H1 (cell line): ENCODE data around the gene NDUFB8. TPM values are rescaled to one million over a fixed set of nuclear protein-coding genes. Genes with fewer than 3 reads are reported as not detected.

Source experiments
- EP300 ChIP-seq, 2 experiments: IDR thresholded peaks; 1 replicate in 1 of 2; 2 replicates in 1 of 2; pipeline ENCODE4 v1.6.1; 2011 to 2012; ENCODE audit warnings: low read depth in 2 of 2, low read length in 2 of 2, mild to moderate bottlenecking in 2 of 2, borderline replicate concordance in 1 of 2, inconsistent platforms in 1 of 2, moderate library complexity in 1 of 2
- HDAC6 ChIP-seq: IDR thresholded peaks from one replicate; pipeline ENCODE4 v1.7.1; 2012; ENCODE audit warnings: low read depth, mild to moderate bottlenecking, inconsistent platforms, low read length, moderate library complexity
- TAF7 ChIP-seq: optimal IDR thresholded peaks from 2 replicates; pipeline ENCODE3; 2011; ENCODE audit warnings: low read depth, mild to moderate bottlenecking, inconsistent platforms, low read length, moderate library complexity, borderline replicate concordance
- polyA plus RNA-seq, 7 experiments: library from polyadenylated mRNA; depleted of rRNA in 3 of 7; stranded (reverse) in 5 of 7; unstranded in 2 of 7; fragments of >200 nt in 5 of 7; fragments of 200-250 nt in 2 of 7; gene quantifications; 1 replicate in 5 of 7; 2 replicates in 1 of 7; 4 replicates in 1 of 7; pipeline versions ENCODE4 v1.2.1 to v1.2.3, GENCODE V29; 2011 to 2013; ENCODE audit warnings: missing spikeins in 2 of 7, mixed read lengths in 2 of 7
- total RNA-seq: library from RNA; stranded (reverse); fragmentation: NEBNext Ultra II Directional; extraction: Animal tissue kit (Norgen Biotek cat#: 25700); gene quantifications from 2 replicates; pipeline ENCODE4 v1.2.1, GENCODE V29; 2021

NDUFB8 gene
- total and polyA plus RNA-seq, 2 of the 8 experiments (the other 6 are each of a cell fraction or from before 2014, with no cell fraction given), result 175 to 455 TPM

GRCh38 chr10:100483876-100484666, 45.6 kb downstream of the NDUFB8 start (continued):
- TF ChIP-seq HDAC6, result no peak
- no peak for TF ChIP-seq TAF7
- no peak for TF ChIP-seq EP300 (IDR thresholded peaks at IDR 0.05; ENCODE audit: borderline replicate concordance in 1 of 2, low read depth in 2 of 2, low read length in 2 of 2)
